Measurements from ENCODE around the gene SSH2.
"Not testable (repeated sequence)": the region's sequence is repeated elsewhere in the genome, so short reads cannot be mapped to it uniquely, and the experiment has no call there.

Gene SSH2

DNA sequence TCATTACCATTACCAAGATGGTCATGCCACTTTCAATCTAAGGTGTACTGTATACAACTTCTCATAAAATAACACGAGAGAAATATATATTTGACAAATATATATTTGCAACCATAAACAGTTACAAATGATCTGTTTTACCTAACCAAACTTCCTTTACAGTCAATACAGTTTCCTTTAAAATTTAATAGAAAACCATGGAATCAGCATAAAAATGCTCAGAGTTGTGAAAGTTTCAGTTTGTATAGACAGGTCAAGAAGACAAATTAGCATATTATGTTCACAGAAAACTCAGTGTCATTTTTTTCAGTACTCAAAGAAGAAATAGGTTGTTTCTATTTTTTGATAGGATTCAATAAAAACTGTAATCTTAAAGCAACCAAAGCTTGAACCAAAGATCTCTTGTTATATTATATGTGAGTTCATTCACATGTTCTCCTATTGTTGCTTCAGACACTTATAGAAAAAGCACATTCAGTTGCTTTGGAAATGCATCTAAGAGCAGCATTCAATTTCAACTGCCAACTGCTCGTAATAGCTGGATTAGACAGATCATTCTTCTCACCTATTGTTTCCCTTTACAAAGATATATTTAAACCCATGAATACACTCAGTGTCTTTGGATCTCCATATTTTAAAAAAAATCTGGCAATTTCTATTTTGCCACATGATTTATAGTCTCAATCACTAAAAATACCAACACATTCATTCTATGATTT, 15.1 kb downstream of the SSH2 start:
- no peak overlapping the region for H3K4me3 Mint-ChIP-seq
- CTCF ChIA-PET, result no interaction called here
- no peaks in the 10 kb centered on the region for H3K27me3 Mint-ChIP-seq
- H3K4me1 Mint-ChIP-seq, result peaks cover 12% of the 10 kb centered on the region
- no peak overlapping the region for H3K27ac Mint-ChIP-seq
- DNase-seq, result no peak
- H3K36me3 Mint-ChIP-seq, result peaks cover 7% of the 10 kb centered on the region
- H3K9me3 Mint-ChIP-seq, result no peaks in the 10 kb centered on the region

DNA sequence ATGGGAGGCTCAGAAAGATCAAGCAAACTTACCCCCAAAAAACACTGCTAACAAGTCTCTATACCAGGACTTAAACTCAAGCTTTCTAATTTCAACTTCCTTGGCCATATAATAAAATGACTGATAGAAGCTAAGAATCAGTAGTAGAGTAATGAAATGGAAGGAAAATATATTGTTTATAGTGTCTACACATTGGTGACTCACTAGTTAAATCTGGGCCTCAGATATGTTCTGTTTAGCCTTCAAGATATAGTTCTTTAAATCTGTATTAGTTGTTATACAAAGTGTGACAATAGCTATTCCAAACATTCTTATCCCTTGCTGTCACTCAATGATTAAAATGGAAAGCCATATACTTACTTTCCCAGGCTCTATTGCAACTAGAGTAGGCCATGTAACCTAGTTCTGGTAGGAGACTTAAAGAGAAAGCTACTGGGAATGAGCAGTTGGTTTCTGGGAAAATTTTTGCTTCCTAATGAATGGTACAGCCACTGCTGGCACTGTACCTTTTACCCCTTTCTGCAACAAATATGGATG, 18.3 kb downstream of the SSH2 start:
- Mint-ChIP-seq H3K27ac (no peak overlapping the region), H3K4me1 (peaks cover 7% of the 10 kb centered on the region), H3K4me3 (no peak overlapping the region), H3K9me3 (peaks cover 5% of the 10 kb centered on the region), H3K36me3 (peaks cover 16% of the 10 kb centered on the region), H3K27me3 (no peaks in the 10 kb centered on the region)
- CTCF ChIA-PET, result interaction anchor here (0.6 to 1.0 kb wide), 2 partner anchors 20 to 26 kb away, joined by 3 to 7 read pairs; no protein-coding TSS in a partner anchor
- DNase-seq, result no peak

DNA sequence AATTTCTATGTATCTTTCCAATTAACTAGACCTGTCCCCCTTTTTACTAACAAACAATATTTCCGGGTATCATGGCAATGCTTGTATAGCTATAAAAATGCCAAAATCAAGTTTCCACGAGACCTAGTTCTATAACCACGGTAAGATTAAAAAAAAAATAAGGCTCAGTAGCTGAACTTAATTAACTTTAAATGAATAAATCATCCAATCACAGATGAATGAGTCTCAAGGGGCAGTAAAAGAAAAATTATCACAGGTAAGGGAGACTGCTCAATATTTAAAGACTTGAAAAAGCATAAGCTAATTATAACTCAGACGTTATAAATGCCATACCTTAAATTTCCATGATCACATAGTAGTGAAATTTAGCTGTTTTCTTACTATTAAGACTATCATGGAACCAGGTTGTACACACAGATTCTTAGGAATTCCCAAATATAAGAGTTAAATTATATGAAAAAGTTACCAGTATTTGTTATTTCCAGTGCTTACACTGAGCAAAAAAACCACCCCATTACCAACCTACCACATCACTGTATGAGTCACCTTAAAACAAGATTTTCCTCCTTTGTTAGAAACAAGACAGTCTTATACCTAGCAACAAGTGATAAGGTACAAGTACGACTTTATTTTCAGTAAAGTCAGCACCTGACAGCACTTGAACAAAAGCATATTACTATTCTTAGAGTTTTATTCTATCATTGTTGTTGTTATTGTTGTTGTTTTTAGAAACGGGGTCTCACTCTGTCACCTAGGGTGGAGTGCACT, 20.6 kb downstream of the SSH2 start:
- Mint-ChIP-seq H3K4me1 (peaks cover 4% of the 10 kb centered on the region), H3K27ac (no peak overlapping the region), H3K36me3 (peaks cover 23% of the 10 kb centered on the region), H3K27me3 (no peaks in the 10 kb centered on the region), H3K4me3 (no peak overlapping the region), H3K9me3 (peaks cover 13% of the 10 kb centered on the region)
- DNase-seq, result no peak
- CTCF ChIA-PET, result interaction anchor here (0.6 to 1.1 kb wide), 3 partner anchors 15 to 291 kb away, joined by 3 to 5 read pairs (median 3); no protein-coding TSS in a partner anchor

DNA sequence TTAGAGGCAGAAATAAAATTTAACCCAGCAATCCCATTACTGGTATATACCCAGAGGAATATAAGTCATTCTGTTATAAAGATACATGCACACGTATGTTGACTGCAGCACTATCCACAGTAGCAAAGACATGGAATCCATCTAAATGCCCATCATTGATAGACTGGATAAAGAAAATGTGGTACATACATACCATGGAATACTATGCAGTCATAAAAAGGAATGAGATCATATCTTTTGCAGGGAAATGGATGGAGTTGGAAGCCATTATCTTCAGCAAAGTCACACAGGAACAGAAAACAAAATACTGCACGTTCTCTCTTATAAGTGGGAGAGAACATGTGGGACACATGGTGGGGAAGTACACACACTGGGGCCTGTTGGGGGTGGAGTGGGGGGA, 23.1 kb downstream of the SSH2 start:
- Mint-ChIP-seq H3K27me3 (no peaks in the 10 kb centered on the region), H3K4me3 (no peak overlapping the region), H3K36me3 (peaks cover 24% of the 10 kb centered on the region), H3K27ac (no peak overlapping the region), H3K9me3 (peaks cover 13% of the 10 kb centered on the region), H3K4me1 (peaks cover 12% of the 10 kb centered on the region)
- CTCF ChIA-PET, result no interaction called here
- DNase-seq, result no peak

DNA sequence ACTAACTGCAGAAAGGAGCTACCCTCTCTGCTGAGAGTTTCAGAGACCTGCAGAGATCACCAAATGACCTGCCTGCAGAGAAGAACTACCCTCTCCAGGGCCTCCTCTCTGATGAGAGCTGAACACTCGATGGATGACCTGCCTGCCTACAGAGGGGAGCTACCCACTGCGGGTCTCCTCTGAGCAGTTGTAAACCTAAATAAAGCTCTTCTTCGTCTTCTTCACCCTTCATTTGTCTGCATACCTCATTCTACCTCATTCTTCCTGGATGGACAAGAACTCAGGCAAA, 24.2 kb downstream of the SSH2 start:
- Mint-ChIP-seq H3K27me3 (no peaks in the 10 kb centered on the region), H3K4me3 (no peak overlapping the region), H3K4me1 (peaks cover 21% of the 10 kb centered on the region), H3K36me3 (peaks cover 24% of the 10 kb centered on the region), H3K9me3 (peaks cover 13% of the 10 kb centered on the region), H3K27ac (no peak overlapping the region)
- CTCF ChIA-PET, result interaction anchor here (0.5 kb wide), 1 partner anchor 20 kb away, joined by 4 read pairs; no protein-coding TSS in a partner anchor
- no peak for DNase-seq

DNA sequence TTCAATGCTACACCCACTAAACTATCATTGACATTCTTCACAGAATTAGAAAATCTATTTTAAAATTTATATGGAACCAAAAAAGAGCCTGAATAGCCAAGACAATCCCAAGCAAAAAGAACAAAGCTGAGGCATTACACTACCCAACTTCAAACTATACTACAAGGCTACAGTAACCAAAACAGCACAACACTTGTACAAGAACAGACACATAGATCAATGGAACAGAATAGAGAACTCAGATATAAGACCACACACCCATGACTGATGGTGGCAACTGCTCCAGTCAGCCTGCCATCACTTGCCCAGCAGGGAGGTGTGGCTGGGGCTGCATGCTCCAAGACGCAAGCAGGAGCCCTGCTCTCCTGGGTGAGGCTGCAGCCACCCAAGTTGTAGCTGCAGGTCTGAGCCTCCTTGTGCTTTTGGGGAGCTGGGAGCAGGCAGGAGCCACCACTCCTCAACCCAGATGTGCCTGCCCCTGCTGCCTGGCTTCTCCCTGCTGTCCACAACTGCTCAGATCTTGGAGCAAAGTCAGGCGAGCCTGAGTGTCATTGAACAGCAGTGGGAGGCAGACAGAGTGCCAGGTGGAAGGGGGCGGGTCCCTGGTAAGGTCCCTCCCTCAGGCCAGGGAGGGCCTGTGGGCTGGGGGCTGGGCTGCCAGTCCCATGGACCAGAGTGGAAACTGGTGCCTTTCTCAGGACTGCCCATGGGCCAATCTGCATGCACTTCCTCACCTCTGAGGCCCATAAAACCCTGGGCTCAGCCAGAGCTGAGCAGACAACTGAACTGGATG, 24.7 kb downstream of the SSH2 start:
- Mint-ChIP-seq H3K27me3 (no peaks in the 10 kb centered on the region), H3K4me3 (no peak overlapping the region), H3K9me3 (peaks cover 13% of the 10 kb centered on the region), H3K27ac (no peak overlapping the region), H3K36me3 (peaks cover 24% of the 10 kb centered on the region), H3K4me1 (peaks cover 26% of the 10 kb centered on the region)
- DNase-seq, result no peak
- CTCF ChIA-PET, result no interaction called here

DNA sequence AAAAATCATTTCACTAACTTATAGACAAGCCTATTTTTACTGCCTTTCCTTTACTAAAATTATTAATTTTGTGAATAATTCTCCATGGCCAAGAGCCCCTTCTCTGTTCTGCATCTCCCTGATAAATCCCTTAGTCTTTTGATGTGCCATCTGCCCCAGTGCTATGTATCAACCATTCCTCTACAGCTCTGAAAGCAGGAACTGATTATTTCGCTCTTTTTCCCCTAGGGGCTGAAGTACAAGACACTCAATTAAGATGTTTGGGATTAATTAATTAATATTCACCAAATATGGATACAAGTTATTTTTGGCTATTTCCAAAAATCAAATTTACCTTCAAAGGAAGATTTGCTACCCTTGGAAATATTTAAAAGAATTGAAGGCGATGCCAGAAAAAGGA, 26.6 kb downstream of the SSH2 start:
- H3K4me3 Mint-ChIP-seq, result no peak overlapping the region
- peaks cover 18% of the 10 kb centered on the region for H3K36me3 Mint-ChIP-seq
- H3K27me3 Mint-ChIP-seq, result no peaks in the 10 kb centered on the region
- peaks cover 26% of the 10 kb centered on the region for H3K4me1 Mint-ChIP-seq
- CTCF ChIA-PET, result interaction anchor here (0.8 kb wide), 1 partner anchor 28 kb away, joined by 4 read pairs; no protein-coding TSS in a partner anchor
- DNase-seq, result no peak
- peaks cover 13% of the 10 kb centered on the region for H3K9me3 Mint-ChIP-seq
- H3K27ac Mint-ChIP-seq, result no peak overlapping the region

DNA sequence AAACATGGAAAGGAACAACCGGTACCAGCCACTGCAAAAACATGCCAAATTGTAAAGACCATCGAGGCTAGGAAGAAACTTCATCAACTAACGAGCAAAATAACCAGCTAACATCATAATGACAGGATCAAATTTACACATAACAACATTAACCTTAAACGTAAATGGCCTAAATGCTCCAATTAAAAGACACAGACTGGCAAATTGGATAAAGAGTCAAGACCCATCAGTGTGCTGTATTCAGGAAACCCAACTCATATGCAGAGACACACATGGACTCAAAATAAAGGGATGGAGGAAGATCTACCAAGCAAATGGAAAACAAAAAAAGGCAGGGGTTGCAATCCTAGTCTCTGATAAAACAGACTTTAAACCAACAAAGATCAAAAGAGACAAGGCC, 32.9 kb downstream of the SSH2 start:
- CTCF ChIA-PET, H3K27ac Mint-ChIP-seq, H3K9me3 Mint-ChIP-seq, H3K36me3 Mint-ChIP-seq, H3K4me3 Mint-ChIP-seq, DNase-seq, H3K27me3 Mint-ChIP-seq: not testable (repeated sequence)
- peaks cover 20% of the 10 kb centered on the region for H3K4me1 Mint-ChIP-seq

DNA sequence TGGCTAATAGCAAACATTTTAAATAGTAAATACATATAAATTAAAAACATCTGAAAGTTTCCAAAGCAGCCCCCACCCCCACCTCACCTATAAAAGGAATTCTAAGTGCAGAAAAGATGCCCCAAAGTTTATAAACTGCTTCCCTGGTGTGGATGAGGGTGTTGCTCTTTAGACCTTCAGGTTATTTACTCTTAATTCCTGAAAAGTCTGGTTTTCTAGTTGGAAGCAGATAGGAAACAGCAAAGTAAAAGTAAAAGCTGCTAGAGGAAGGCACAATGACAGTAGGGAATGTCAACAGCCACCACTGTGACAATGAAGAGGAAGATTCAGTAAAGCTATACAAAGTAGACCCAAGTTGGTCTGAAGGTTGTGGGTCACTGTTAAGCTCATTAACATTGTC, 37.8 kb downstream of the SSH2 start:
- H3K27me3 Mint-ChIP-seq, result no peaks in the 10 kb centered on the region
- CTCF ChIA-PET, result interaction anchor here (1.6 kb wide), 1 partner anchor 39 kb away, joined by 6 read pairs; no protein-coding TSS in a partner anchor
- peaks cover 17% of the 10 kb centered on the region for H3K36me3 Mint-ChIP-seq

DNA sequence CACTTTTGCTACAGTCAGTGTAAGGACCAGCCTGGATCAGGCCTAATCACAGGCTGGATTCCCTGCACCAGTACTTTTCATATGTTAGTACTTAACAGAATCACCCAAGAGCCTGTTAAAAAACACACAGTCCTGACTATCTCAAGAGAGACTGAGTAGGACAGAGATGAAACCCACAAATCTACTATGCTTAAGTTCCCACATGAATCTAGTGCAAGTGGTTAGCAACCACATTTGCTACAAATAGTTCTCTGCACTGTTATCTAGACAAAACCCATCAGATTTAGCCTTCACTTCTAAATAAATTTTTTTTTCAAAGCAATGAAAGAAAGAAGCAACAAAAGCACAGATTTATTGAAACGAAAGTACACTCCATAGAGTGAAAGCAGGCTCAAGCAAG, 38.9 kb downstream of the SSH2 start:
- peaks cover 5% of the 10 kb centered on the region for H3K9me3 Mint-ChIP-seq
- H3K4me1 Mint-ChIP-seq, result peaks cover 12% of the 10 kb centered on the region
- CTCF ChIA-PET, result interaction anchor here (0.7 kb wide), 1 partner anchor 1744 kb away, joined by 3 read pairs; no protein-coding TSS in a partner anchor
- no peak overlapping the region for H3K27ac Mint-ChIP-seq
- no peaks in the 10 kb centered on the region for H3K27me3 Mint-ChIP-seq
- DNase-seq, result no peak
- peaks cover 16% of the 10 kb centered on the region for H3K36me3 Mint-ChIP-seq
- H3K4me3 Mint-ChIP-seq, result no peak overlapping the region

More for the DNA sequence above, 37.8 kb downstream of the SSH2 start:
- Mint-ChIP-seq H3K9me3 (peaks cover 8% of the 10 kb centered on the region), H3K4me1 (peaks cover 12% of the 10 kb centered on the region), H3K4me3 (no peak overlapping the region), H3K27ac (no peak overlapping the region)
- DNase-seq, result no peak

DNA sequence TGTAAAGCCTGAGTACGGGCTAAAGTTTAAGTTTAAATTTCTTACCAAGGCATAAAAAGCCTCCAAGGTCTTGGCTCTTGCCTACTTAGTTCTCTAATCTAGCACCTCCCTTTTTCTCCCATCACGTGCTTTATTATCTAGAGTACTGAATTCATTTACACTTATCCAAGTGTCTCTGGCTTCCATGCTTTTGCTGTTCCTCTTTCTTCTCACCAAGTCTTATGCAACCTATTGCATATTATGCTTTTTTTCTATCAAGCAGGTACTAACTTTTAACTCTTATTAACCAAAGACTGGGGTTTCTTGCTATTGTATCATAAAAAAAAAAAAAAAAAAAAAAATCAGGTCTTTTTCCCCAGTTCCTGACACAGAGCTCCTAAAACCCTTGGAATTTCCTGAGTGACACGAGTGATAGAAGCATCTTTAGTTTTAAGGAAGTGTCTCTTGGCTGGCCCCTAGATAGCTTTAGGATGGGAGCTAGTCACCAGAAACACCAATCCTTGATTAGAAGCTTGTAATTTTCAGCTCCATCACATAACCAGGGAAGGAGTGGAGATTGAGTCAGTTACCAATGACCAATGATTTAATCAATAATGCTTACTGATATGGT, 44.9 kb downstream of the SSH2 start:
- DNase-seq, result no peak
- CTCF ChIA-PET, result interaction anchor here (0.6 to 0.7 kb wide), 2 partner anchors 21 to 27 kb away, joined by 3 to 4 read pairs; no protein-coding TSS in a partner anchor
- H3K27me3 Mint-ChIP-seq, result no peaks in the 10 kb centered on the region
- H3K27ac Mint-ChIP-seq, result no peak overlapping the region
- H3K4me3 Mint-ChIP-seq, result no peak overlapping the region
- peaks cover 15% of the 10 kb centered on the region for H3K4me1 Mint-ChIP-seq
- H3K9me3 Mint-ChIP-seq, result no peaks in the 10 kb centered on the region
- H3K36me3 Mint-ChIP-seq, result peaks cover 11% of the 10 kb centered on the region

DNA sequence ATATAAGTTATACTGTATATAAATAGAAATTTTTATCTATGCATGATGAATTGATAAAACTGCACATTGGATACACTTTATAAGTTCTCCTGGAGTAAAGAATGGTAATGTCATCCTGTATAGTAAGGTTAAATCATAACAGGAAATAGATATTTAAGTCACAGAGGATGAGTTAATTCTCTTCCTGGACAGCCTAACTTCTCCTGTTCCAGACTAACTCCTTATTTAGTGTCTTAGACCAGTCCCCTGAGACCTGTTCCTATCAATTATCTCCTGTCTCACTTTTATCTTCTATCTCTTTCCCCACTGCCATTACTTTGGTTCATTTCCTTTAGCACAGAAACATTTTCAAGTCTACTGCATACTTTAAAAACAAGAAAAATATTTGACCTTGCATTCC, 46.5 kb downstream of the SSH2 start:
- H3K27me3 Mint-ChIP-seq, result no peaks in the 10 kb centered on the region
- no peaks in the 10 kb centered on the region for H3K9me3 Mint-ChIP-seq
- no peak overlapping the region for H3K27ac Mint-ChIP-seq
- CTCF ChIA-PET, result no interaction called here
- H3K4me3 Mint-ChIP-seq, result no peak overlapping the region
- no peak for DNase-seq
- H3K36me3 Mint-ChIP-seq, result peaks cover 8% of the 10 kb centered on the region
- peaks cover 15% of the 10 kb centered on the region for H3K4me1 Mint-ChIP-seq

DNA sequence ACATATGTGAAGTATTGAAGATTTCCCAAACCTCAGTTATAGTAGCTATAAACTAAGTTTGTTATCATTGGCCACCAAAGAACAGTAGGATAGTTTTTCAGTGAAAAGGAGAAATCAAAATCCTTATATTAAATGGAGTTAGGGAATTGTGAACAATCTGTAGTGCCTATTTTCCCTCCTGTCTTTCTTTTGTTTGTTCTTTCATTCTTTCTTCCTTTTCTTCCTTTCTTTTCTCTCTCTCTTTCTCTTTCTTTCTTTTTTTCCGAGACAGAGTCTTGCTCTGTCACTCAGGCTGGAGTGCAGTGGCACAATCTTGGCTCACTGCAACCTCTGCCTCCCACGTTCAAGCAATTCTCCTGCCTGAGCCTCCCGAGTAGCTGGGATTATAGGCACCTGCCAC, 48.8 kb downstream of the SSH2 start:
- Mint-ChIP-seq H3K36me3 (peaks cover 15% of the 10 kb centered on the region), H3K27me3 (no peaks in the 10 kb centered on the region), H3K4me1 (peaks cover 15% of the 10 kb centered on the region), H3K4me3 (no peak overlapping the region), H3K27ac (no peak overlapping the region), H3K9me3 (no peaks in the 10 kb centered on the region)
- no peak for DNase-seq
- CTCF ChIA-PET, result no interaction called here

DNA sequence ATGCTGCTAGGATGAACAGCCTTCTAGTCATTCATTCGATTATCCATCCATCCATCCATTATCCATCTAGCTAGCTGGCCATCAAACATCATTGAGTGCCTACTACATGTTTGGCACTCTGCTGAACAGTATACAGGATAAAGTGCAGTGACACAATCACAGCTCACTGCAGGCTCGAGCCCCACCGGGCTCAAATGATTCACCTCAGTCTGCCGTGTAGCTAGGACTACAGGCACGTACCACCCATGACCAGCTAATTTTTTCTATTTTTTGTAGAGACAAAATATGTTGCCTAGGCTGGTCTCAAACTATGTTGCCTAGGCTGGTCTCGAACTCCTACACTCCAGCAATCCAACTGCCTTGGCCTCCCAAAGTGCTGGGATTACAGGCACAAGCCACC, 50.0 kb downstream of the SSH2 start:
- H3K36me3 Mint-ChIP-seq, result peaks cover 7% of the 10 kb centered on the region
- no peak for DNase-seq
- H3K9me3 Mint-ChIP-seq, result no peaks in the 10 kb centered on the region
- peaks cover 15% of the 10 kb centered on the region for H3K4me1 Mint-ChIP-seq
- H3K4me3 Mint-ChIP-seq, result no peak overlapping the region
- CTCF ChIA-PET, result interaction anchor here (0.6 kb wide), 1 partner anchor 252 kb away, joined by 3 read pairs; no protein-coding TSS in a partner anchor
- H3K27me3 Mint-ChIP-seq, result no peaks in the 10 kb centered on the region
- H3K27ac Mint-ChIP-seq, result no peak overlapping the region

Measured in activated naive CD4-positive, alpha-beta T cell treated with anti-CD3 and anti-CD28 coated beads, Interleukin-2, amount 10 ng/mL, durations not matched to agents 7 days and 5 days (primary cell).